Keratinocyte (primary cell): ENCODE measurements around the gene HOXB2. TPM values are rescaled to one million over a fixed set of nuclear protein-coding genes. Genes with fewer than 3 reads are reported as not detected.
A peak's percentile ranks its signal among the peaks of the same experiment; 100 is the strongest.

Experiments
- DNase-seq: peaks from one replicate; pipeline ENCODE4 v3.0.0-alpha.2; 2011; ENCODE audit warnings: low read depth, missing footprints, low spot score
- FAIRE-seq: peaks from 2 replicates; lab custom pipeline; 2011; peaks lifted over from hg19 to GRCh38; lab: Jason Lieb, UNC
- H2AFZ ChIP-seq: 2 replicates; pipeline ENCODE4 v1.6.0; 2012; ENCODE audit warnings: low read length, control low read depth, inconsistent platforms; ENCODE audit not compliant: control insufficient read depth
- H3K27ac ChIP-seq: 2 replicates; pipeline ENCODE4 v1.5.1; 2011; ENCODE audit warnings: low read length; ENCODE audit not compliant: control insufficient read depth, insufficient read depth
- H3K27me3 ChIP-seq: 3 replicates; pipeline ENCODE4 v1.6.0; 2011; ENCODE audit warnings: low read length; ENCODE audit not compliant: control insufficient read depth, insufficient read depth; ENCODE audit errors: extremely low read depth
- H3K36me3 ChIP-seq, 2 experiments: 2 replicates in 1 of 2; 3 replicates in 1 of 2; pipeline ENCODE4 v1.5.1; 2011; ENCODE audit warnings: low read length in 2 of 2, mild to moderate bottlenecking in 1 of 2; ENCODE audit not compliant: control insufficient read depth in 2 of 2, insufficient read depth in 2 of 2; ENCODE audit errors: extremely low read depth in 1 of 2
- H3K4me1 ChIP-seq: 3 replicates; pipeline ENCODE4 v1.5.1; 2011; ENCODE audit warnings: low read length; ENCODE audit not compliant: control insufficient read depth, insufficient read depth; ENCODE audit errors: extremely low read depth
- H3K4me2 ChIP-seq: 3 replicates; pipeline ENCODE4 v1.6.0; 2011; ENCODE audit warnings: low read depth, low read length; ENCODE audit not compliant: control insufficient read depth, insufficient read depth; ENCODE audit errors: extremely low read depth
- H3K4me3 ChIP-seq, 3 experiments: fragments of 200-600 bp in 1 of 3; sonication (generic) in 1 of 3; 2 replicates in 2 of 3; 3 replicates in 1 of 3; pipeline ENCODE4 v1.5.1; 2011 to 2016; ENCODE audit warnings: low read length in 3 of 3, mild to moderate bottlenecking in 3 of 3, control low read depth in 2 of 3, inconsistent platforms in 1 of 3, low read depth in 1 of 3, mixed read lengths in 1 of 3, mixed run types in 1 of 3, moderate library complexity in 1 of 3; ENCODE audit not compliant: control insufficient read depth in 2 of 3, insufficient read depth in 2 of 3; ENCODE audit errors: extremely low read depth in 1 of 3
- H3K79me2 ChIP-seq: 2 replicates; pipeline ENCODE4 v1.6.0; 2012; ENCODE audit warnings: low read length; ENCODE audit not compliant: control insufficient read depth, insufficient read depth
- H3K9ac ChIP-seq: 3 replicates; pipeline ENCODE4 v1.6.0; 2011; ENCODE audit warnings: low read length; ENCODE audit not compliant: control insufficient read depth, insufficient read depth; ENCODE audit errors: extremely low read depth
- H3K9me1 ChIP-seq: 3 replicates; pipeline ENCODE4 v1.6.0; 2011; ENCODE audit warnings: low read length; ENCODE audit not compliant: control insufficient read depth, insufficient read depth; ENCODE audit errors: extremely low read depth
- H3K9me3 ChIP-seq: 2 replicates; pipeline ENCODE4 v1.5.1; 2012; ENCODE audit warnings: low read depth, low read length; ENCODE audit not compliant: control insufficient read depth
- H4K20me1 ChIP-seq: 3 replicates; pipeline ENCODE4 v1.6.0; 2011; ENCODE audit warnings: low read length; ENCODE audit not compliant: control insufficient read depth, insufficient read depth; ENCODE audit errors: extremely low read depth
- CTCF ChIP-seq, 3 experiments: IDR thresholded peaks in 1 of 3; conservative IDR thresholded peaks in 1 of 3; optimal IDR thresholded peaks in 1 of 3; 2 replicates in 2 of 3; 3 replicates in 1 of 3; pipeline versions ENCODE3 to v1.5.1; 2011; ENCODE audit warnings: low read length in 3 of 3, mild to moderate bottlenecking in 3 of 3, moderate library complexity in 2 of 3, control low read depth in 1 of 3, inconsistent platforms in 1 of 3; ENCODE audit not compliant: insufficient read depth in 2 of 3; ENCODE audit errors: extremely low read depth in 1 of 3
- EZH2 ChIP-seq: IDR thresholded peaks from one replicate; pipeline ENCODE4 v1.6.1; 2012; ENCODE audit warnings: inconsistent platforms, mild to moderate bottlenecking, low read length, moderate library complexity
- dilution Hi-C: fragments of 300-500 bp; cut with MboI; formaldehyde crosslinking; loops from one replicate; pipeline ENCODE4 v1.7.0; 2020; ENCODE audit warnings: low sequenced_read_pairs; ENCODE audit not compliant: extremely low pct_ligation_motif_present
- polyA plus RNA-seq, 5 experiments: library from polyadenylated mRNA; depleted of rRNA in 3 of 5; stranded (reverse) in 3 of 5; stranded (forward) in 1 of 5; unstranded in 1 of 5; fragments of >200 nt; gene quantifications; 1 replicate in 1 of 5; 2 replicates in 3 of 5; 3 replicates in 1 of 5; pipeline versions ENCODE4 v1.2.1 to v1.2.3, GENCODE V29; 2011 to 2012; ENCODE audit warnings: missing spikeins in 2 of 5, low read depth in 1 of 5, low replicate concordance in 1 of 5

Gene HOXB2
- polyA plus RNA-seq, 1 donor (not counting 4 experiments of a cell fraction or from before 2014, with no cell fraction given) = 3.8 TPM

GRCh38 chr17:48542114-48542656, 2.7 kb downstream of the HOXB2 start:
- no peaks in the 10 kb centered on the region for H4K20me1 ChIP-seq
- TF ChIP-seq CTCF (optimal IDR thresholded peaks at IDR 0.05 in 1 of 3, IDR thresholded peaks at IDR 0.05 in 1 of 3, conservative IDR thresholded peaks at IDR 0.05 in 1 of 3; ENCODE audit: extremely low read depth in 1 of 3, insufficient read depth in 2 of 3, low read length in 3 of 3) = no peak
- no peak for TF ChIP-seq EZH2
- dilution Hi-C loops = no loop called here
- H3K4me3 ChIP-seq = peak overlapping the region; percentile 54 to 76 (median 68)
- H2AFZ ChIP-seq = no peak overlapping the region
- no peaks in the 10 kb centered on the region for H3K9me3 ChIP-seq
- peaks cover 0 to 3% of the 10 kb centered on the region in 2 experiments for H3K36me3 ChIP-seq
- peak overlapping the region; percentile 74 for H3K9ac ChIP-seq
- peaks cover 24% of the 10 kb centered on the region for H3K27me3 ChIP-seq
- peak overlapping the region; percentile 60 for H3K27ac ChIP-seq
- DNase-seq (no peak), FAIRE-seq (no peak)
- H3K4me1 ChIP-seq = peaks cover 24% of the 10 kb centered on the region
- no peaks in the 10 kb centered on the region for H3K9me1 ChIP-seq
- H3K79me2 ChIP-seq = peaks cover 13% of the 10 kb centered on the region
- H3K4me2 ChIP-seq = peak overlapping the region; percentile 77

GRCh38 chr17:48541577-48542113, 3.3 kb downstream of the HOXB2 start:
- H4K20me1 ChIP-seq = no peaks in the 10 kb centered on the region
- DNase-seq (no peak), FAIRE-seq (no peak)
- H3K4me3 ChIP-seq = peak overlapping the region; percentile 54 to 76 (median 68)
- peaks cover 0 to 3% of the 10 kb centered on the region in 2 experiments for H3K36me3 ChIP-seq
- peaks cover 22% of the 10 kb centered on the region for H3K4me1 ChIP-seq
- H3K27me3 ChIP-seq = peaks cover 23% of the 10 kb centered on the region
- no peaks in the 10 kb centered on the region for H3K9me1 ChIP-seq
- peak overlapping the region; percentile 74 for H3K9ac ChIP-seq
- H3K27ac ChIP-seq = peak overlapping the region; percentile 66
- no peaks in the 10 kb centered on the region for H3K9me3 ChIP-seq
- peak overlapping the region; percentile 77 for H3K4me2 ChIP-seq
- H2AFZ ChIP-seq = peak overlapping the region; percentile 39
- peaks cover 13% of the 10 kb centered on the region for H3K79me2 ChIP-seq
- dilution Hi-C loops = no loop called here
- TF ChIP-seq CTCF (optimal IDR thresholded peaks at IDR 0.05 in 1 of 3, IDR thresholded peaks at IDR 0.05 in 1 of 3, conservative IDR thresholded peaks at IDR 0.05 in 1 of 3; ENCODE audit: extremely low read depth in 1 of 3, insufficient read depth in 2 of 3, low read length in 3 of 3) (no peak), EZH2 (no peak)
